HepG2 (cell line): Measurements from ENCODE around the gene BHLHA9. TPM values are rescaled to one million over a fixed set of nuclear protein-coding genes. Genes with fewer than 3 reads are reported as not detected.

Experiments used
- PAWR ChIP-seq: sonication (generic); formaldehyde crosslinking; IDR thresholded peaks from 2 replicates; pipeline ENCODE4 v1.4.0; 2020; ENCODE audit warnings: missing genetic modification reagents, mild to moderate bottlenecking, borderline replicate concordance
- RARG ChIP-seq: sonication (generic); formaldehyde crosslinking; IDR thresholded peaks from 2 replicates; pipeline ENCODE4 v1.4.0; 2020; ENCODE audit warnings: low read depth, mild to moderate bottlenecking, missing genetic modification reagents
- SNAPC4 ChIP-seq: sonication (generic); formaldehyde crosslinking; IDR thresholded peaks from 2 replicates; pipeline ENCODE4 v1.4.0; 2020; ENCODE audit warnings: mild to moderate bottlenecking, missing genetic modification reagents
- THYN1 ChIP-seq: sonication (generic); formaldehyde crosslinking; IDR thresholded peaks from 2 replicates; pipeline ENCODE4 v1.8.1; 2023; ENCODE audit warnings: low read depth, mild to moderate bottlenecking, moderate library complexity, missing genetic modification reagents, borderline replicate concordance
- ZFYVE20 ChIP-seq: sonication (generic); formaldehyde crosslinking; IDR thresholded peaks from 2 replicates; pipeline ENCODE4 v1.8.0; 2023; ENCODE audit warnings: low read depth, mild to moderate bottlenecking, moderate library complexity, missing genetic modification reagents, borderline replicate concordance
- ZNF569 ChIP-seq: sonication (generic); formaldehyde crosslinking; IDR thresholded peaks from 2 replicates; pipeline ENCODE4 v1.5.0; 2020; ENCODE audit warnings: mild to moderate bottlenecking, missing genetic modification reagents, moderate library complexity, borderline replicate concordance
- ZNF605 ChIP-seq: sonication (generic); formaldehyde crosslinking; IDR thresholded peaks from 2 replicates; pipeline ENCODE4 v1.8.0; 2022; ENCODE audit warnings: mild to moderate bottlenecking, missing genetic modification reagents
- polyA plus RNA-seq, 8 experiments: library from polyadenylated mRNA; depleted of rRNA in 3 of 8; stranded (reverse) in 7 of 8; unstranded in 1 of 8; fragments of >200 nt; fragmentation: Illumina TruSeq in 4 of 8; extraction: Trizol in 4 of 8; gene quantifications; 2 replicates each; pipeline versions ENCODE4 v1.2.1 to v1.2.3, GENCODE V29; 2011 to 2016; ENCODE audit warnings: low read depth in 4 of 8, missing spikeins in 1 of 8, mixed read lengths in 1 of 8; ENCODE audit not compliant: insufficient read depth in 1 of 8
- total RNA-seq, 5 experiments: library from RNA; depleted of rRNA; stranded (reverse); fragments of >200 nt; fragmentation: Illumina TruSeq; extraction: Trizol; gene quantifications; 2 replicates each; pipeline ENCODE4 v1.2.3, GENCODE V29; 2016; ENCODE audit warnings: low read depth in 1 of 5
- TF ChIP-seq, protein P1 (sequence below): sonication (generic); formaldehyde crosslinking; conservative IDR thresholded peaks from 2 replicates; pipeline ENCODE4 v1.8.0; 2022; ENCODE audit warnings: missing genetic modification reagents

Gene BHLHA9
- total and polyA plus RNA-seq, 2 of the 13 experiments (the other 11 are each of a cell fraction or from before 2014, with no cell fraction given) = not detected

DNA sequence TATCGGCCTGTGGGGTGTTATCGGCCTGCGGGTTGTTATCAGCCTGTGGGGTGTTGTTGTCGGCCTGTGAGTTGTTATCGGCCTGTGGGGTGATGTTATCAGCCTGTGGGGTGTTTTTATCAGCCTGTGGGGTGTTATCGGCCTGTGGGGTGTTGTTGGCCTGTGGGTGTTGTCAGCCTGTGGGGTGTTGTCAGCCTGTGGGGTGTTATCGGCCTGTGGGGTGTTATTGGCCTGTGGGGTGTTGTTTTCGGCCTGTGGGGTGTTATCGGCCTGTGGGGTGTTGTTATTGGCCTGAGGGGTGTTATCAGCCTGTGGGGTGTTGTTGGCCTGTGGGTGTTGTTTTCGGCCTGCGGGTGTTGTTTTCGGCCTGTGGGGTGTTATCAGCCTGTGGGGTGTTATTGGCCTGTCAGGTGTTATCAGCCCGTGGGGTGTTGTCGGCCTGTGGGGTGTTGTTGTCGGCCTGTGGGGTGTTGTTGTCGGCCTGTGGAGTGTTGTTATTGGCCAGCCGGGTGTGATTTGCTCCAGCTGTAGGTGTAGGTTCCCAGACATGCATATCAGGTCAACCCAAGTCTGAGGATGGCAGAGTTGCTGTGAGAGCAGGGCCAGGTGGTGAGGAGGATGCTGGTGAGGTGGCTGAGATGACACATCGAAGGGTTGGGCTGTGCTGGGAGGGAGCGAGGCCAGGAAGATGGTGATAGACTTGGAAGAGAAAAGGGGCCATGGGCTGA, 16.3 kb downstream of the BHLHA9 start (continued):
- TF ChIP-seq, protein P1, sequence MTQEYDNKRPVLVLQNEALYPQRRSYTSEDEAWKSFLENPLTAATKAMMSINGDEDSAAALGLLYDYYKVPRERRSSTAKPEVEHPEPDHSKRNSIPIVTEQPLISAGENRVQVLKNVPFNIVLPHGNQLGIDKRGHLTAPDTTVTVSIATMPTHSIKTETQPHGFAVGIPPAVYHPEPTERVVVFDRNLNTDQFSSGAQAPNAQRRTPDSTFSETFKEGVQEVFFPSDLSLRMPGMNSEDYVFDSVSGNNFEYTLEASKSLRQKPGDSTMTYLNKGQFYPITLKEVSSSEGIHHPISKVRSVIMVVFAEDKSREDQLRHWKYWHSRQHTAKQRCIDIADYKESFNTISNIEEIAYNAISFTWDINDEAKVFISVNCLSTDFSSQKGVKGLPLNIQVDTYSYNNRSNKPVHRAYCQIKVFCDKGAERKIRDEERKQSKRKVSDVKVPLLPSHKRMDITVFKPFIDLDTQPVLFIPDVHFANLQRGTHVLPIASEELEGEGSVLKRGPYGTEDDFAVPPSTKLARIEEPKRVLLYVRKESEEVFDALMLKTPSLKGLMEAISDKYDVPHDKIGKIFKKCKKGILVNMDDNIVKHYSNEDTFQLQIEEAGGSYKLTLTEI (CRISPR knock-in tag) = no peak
- TF ChIP-seq ZFYVE20 (CRISPR knock-in tag) (no peak), PAWR (no peak), ZNF605 (no peak), ZNF569 (no peak), THYN1 (CRISPR knock-in tag) (no peak), RARG (CRISPR knock-in tag) (no peak), SNAPC4 (no peak)
